Large intestine (tissue), 12 donors: ENCODE data around the gene GABPB2. TPM values are rescaled to one million over a fixed set of nuclear protein-coding genes. Genes with fewer than 3 reads are reported as not detected.

ENCODE experiments used
- DNase-seq, 2 donors: peaks; one replicate each; pipeline versions ENCODE4 v3.0.0 to v3.0.0-alpha.2; 2013
- H3K27ac ChIP-seq: one replicate; pipeline ENCODE4 v1.5.1; 2013; ENCODE audit warnings: low read length
- H3K27me3 ChIP-seq: 2 replicates; pipeline ENCODE4 v1.6.1; 2013; ENCODE audit warnings: low read length; ENCODE audit not compliant: control insufficient read depth, insufficient read depth
- H3K36me3 ChIP-seq: 2 replicates; pipeline ENCODE4 v1.6.1; 2013; ENCODE audit warnings: low read length; ENCODE audit not compliant: control insufficient read depth, insufficient read depth
- H3K4me1 ChIP-seq: one replicate; pipeline ENCODE4 v1.6.1; 2013; ENCODE audit warnings: low read length; ENCODE audit not compliant: control insufficient read depth, insufficient read depth
- H3K4me3 ChIP-seq: one replicate; pipeline ENCODE4 v1.5.1; 2013; ENCODE audit warnings: low read length
- H3K9me3 ChIP-seq: one replicate; pipeline ENCODE4 v1.6.1; 2013; ENCODE audit warnings: mild to moderate bottlenecking, low read depth, low read length, moderate library complexity; ENCODE audit not compliant: control insufficient read depth
- WGBS: methylation state at CpG from one replicate; pipeline ENCODE4 v1.1.5; 2013; ENCODE audit warnings: low lambda C conversion rate; ENCODE audit not compliant: insufficient coverage; 5-methylcytosine and 5-hydroxymethylcytosine counted together
- long read RNA-seq, 11 donors: transcript quantifications; one replicate each; lab custom pipeline, GENCODE V29; 2026
- polyA plus RNA-seq: library from polyadenylated mRNA; unstranded; fragments of 120-200 nt; gene quantifications from one replicate; pipeline ENCODE4 v1.2.1, GENCODE V29; 2013

Gene GABPB2
- polyA plus RNA-seq, result 11.6 TPM
- long read RNA-seq, donor 1, result 0 reads
- long read RNA-seq, donor 2, full-length matches to known transcripts, result 1 of 1 reads
- long read RNA-seq, donor 2, partial matches to known transcripts, result 0 of 1 reads
- long read RNA-seq, donor 2, other reads (novel, unspliced or antisense), result 0 of 1 reads
- long read RNA-seq, donor 3, result 0 reads
- long read RNA-seq, donor 4, result 0 reads
- long read RNA-seq, donor 5, partial matches to known transcripts, result 11 of 11 reads
- long read RNA-seq, donor 5, other reads (novel, unspliced or antisense), result 0 of 11 reads
- long read RNA-seq, donor 6, full-length matches to known transcripts, result 1 of 1 reads
- long read RNA-seq, donor 6, partial matches to known transcripts, result 0 of 1 reads
- long read RNA-seq, donor 6, other reads (novel, unspliced or antisense), result 0 of 1 reads
- long read RNA-seq, donor 7, result 0 reads
- long read RNA-seq, donor 8, result 0 reads
- long read RNA-seq, donor 9, result 0 reads
- long read RNA-seq, donor 10, partial matches to known transcripts, result 0 of 1 reads
- long read RNA-seq, donor 10, other reads (novel, unspliced or antisense), result 0 of 1 reads
- long read RNA-seq, donor 11, result 0 reads

- Histone ChIP-seq H3K27me3 (no peaks in the 10 kb centered on the region), H3K4me3 (peak within 1 kb of the TSS; percentile 77), H3K36me3 (peaks cover 7% of the 10 kb centered on the region), H3K4me1 (peaks cover 4% of the 10 kb centered on the region), H3K9me3 (no peaks in the 10 kb centered on the region), H3K27ac (peak within 1 kb of the TSS; percentile 94)
- no CpG with 5 or more reads among the region's 50 CpGs for WGBS
- DNase-seq, result peak; percentile 88 to 97
Observed at GRCh38 chr1:151070474-151071276, at the start of gene GABPB2. TSS of gene GABPB2 (plus strand) at chr1:151070761. CDS start at chr1:151088190, 17,429 bp downstream.

- Histone ChIP-seq H3K27ac (no peak overlapping the region), H3K4me1 (no peaks in the 10 kb centered on the region), H3K9me3 (no peaks in the 10 kb centered on the region), H3K4me3 (no peak overlapping the region), H3K36me3 (peaks cover 45% of the 10 kb centered on the region), H3K27me3 (no peaks in the 10 kb centered on the region)
- 100% methylated on average over 1 of the region's 6 CpGs for WGBS
- peak; percentile 41 to 43 for DNase-seq
Observed at GRCh38 chr1:151024540-151025146, 45.9 kb upstream of the GABPB2 start.

DNA sequence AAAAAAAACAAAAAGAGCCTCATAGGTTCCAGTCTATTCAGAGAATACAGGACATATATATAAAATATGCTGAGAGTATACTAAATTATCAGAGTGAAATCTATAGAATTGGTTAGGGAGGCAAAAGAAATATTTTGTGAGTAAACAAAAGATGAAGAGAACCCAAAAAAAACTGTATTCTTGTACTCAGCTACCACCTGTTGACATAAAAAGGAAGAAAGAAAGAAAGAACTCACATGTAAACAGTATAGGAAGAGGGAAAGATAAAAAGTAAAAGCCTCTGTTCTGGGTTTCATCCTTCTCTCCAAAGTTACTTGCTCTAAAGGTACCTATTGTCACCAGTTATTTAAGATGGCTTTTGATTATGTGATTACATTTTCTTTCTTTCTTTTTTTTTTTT, 44.1 kb upstream of the GABPB2 start:
- Histone ChIP-seq H3K27me3 (no peaks in the 10 kb centered on the region), H3K36me3 (peaks cover 53% of the 10 kb centered on the region), H3K9me3 (no peaks in the 10 kb centered on the region), H3K4me3 (no peak overlapping the region), H3K4me1 (no peaks in the 10 kb centered on the region), H3K27ac (no peak overlapping the region)
- DNase-seq, result no peak

DNA sequence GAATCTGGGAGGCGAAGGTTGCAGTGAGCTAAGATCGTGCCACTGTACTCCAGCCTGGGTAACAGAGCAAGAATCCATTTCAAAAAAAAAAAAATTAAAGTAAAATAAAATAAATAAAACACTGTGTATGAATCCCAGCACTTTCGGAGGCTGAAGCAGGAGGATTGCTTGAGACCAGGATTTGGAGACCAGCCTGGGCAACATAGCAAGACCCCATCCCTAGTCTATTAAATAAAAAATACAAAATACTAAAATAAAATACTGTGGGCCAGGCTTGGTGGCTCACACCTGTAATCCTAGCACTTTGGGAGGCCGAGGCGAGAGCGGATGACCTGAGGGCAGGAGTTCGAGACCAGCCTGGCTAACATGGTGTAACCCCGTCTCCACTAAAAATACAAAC, 38.4 kb upstream of the GABPB2 start:
- no peaks in the 10 kb centered on the region for H3K9me3 ChIP-seq
- DNase-seq, result no peak
- WGBS, result 100% methylated on average over 3 of the region's 8 CpGs
- peaks cover 58% of the 10 kb centered on the region for H3K36me3 ChIP-seq
- no peaks in the 10 kb centered on the region for H3K4me1 ChIP-seq
- H3K27me3 ChIP-seq, result no peaks in the 10 kb centered on the region
- no peak overlapping the region for H3K27ac ChIP-seq
- no peak overlapping the region for H3K4me3 ChIP-seq

- DNase-seq, result no peak
- Histone ChIP-seq H3K4me1 (no peaks in the 10 kb centered on the region), H3K4me3 (no peak overlapping the region), H3K27me3 (no peaks in the 10 kb centered on the region), H3K9me3 (no peaks in the 10 kb centered on the region), H3K36me3 (peaks cover 33% of the 10 kb centered on the region), H3K27ac (no peak overlapping the region)
- no CpG with 5 or more reads among the region's 3 CpGs for WGBS
Observed at GRCh38 chr1:151035167-151035566, 35.4 kb upstream of the GABPB2 start.

GRCh38 chr1:151036356-151036755, 34.2 kb upstream of the GABPB2 start, which contains the start of gene BNIPL:
TSS of gene BNIPL (plus strand) at chr1:151036586. CDS start at chr1:151036726, 140 bp downstream.
- Histone ChIP-seq H3K4me3 (no peak within 1 kb of the TSS), H3K27me3 (no peaks in the 10 kb centered on the region), H3K36me3 (peaks cover 26% of the 10 kb centered on the region), H3K4me1 (no peaks in the 10 kb centered on the region), H3K9me3 (no peaks in the 10 kb centered on the region), H3K27ac (no peak within 1 kb of the TSS)
- DNase-seq, result no peak
- no CpG with 5 or more reads among the region's 2 CpGs for WGBS

GRCh38 chr1:151037032-151037431, 33.5 kb upstream of the GABPB2 start:
- H3K27ac ChIP-seq, result no peak overlapping the region
- H3K4me1 ChIP-seq, result no peaks in the 10 kb centered on the region
- no peak overlapping the region for H3K4me3 ChIP-seq
- WGBS, result no CpG with 5 or more reads among the region's 6 CpGs
- no peaks in the 10 kb centered on the region for H3K9me3 ChIP-seq
- DNase-seq, result no peak
- H3K27me3 ChIP-seq, result no peaks in the 10 kb centered on the region
- H3K36me3 ChIP-seq, result peaks cover 21% of the 10 kb centered on the region

GRCh38 chr1:151039521-151039920, 31.0 kb upstream of the GABPB2 start:
- H3K4me3 ChIP-seq, result no peak overlapping the region
- no peaks in the 10 kb centered on the region for H3K27me3 ChIP-seq
- no peak overlapping the region for H3K27ac ChIP-seq
- H3K4me1 ChIP-seq, result no peaks in the 10 kb centered on the region
- H3K36me3 ChIP-seq, result peaks cover 7% of the 10 kb centered on the region
- no peak for DNase-seq
- no CpG with 5 or more reads among the region's 3 CpGs for WGBS
- no peaks in the 10 kb centered on the region for H3K9me3 ChIP-seq

GRCh38 chr1:151043163-151043562, 27.4 kb upstream of the GABPB2 start:
- DNase-seq, result no peak
- Histone ChIP-seq H3K27ac (no peak overlapping the region), H3K4me1 (peaks cover 3% of the 10 kb centered on the region), H3K27me3 (no peaks in the 10 kb centered on the region), H3K4me3 (no peak overlapping the region), H3K36me3 (no peaks in the 10 kb centered on the region), H3K9me3 (no peaks in the 10 kb centered on the region)
- no CpG with 5 or more reads among the region's 1 CpG for WGBS

GRCh38 chr1:151047591-151047924, 23.0 kb upstream of the GABPB2 start, which contains the start of gene C1orf56:
TSS of gene C1orf56 (plus strand) at chr1:151047751. CDS start at chr1:151047848, 97 bp downstream.
- Histone ChIP-seq H3K9me3 (no peaks in the 10 kb centered on the region), H3K27me3 (no peaks in the 10 kb centered on the region), H3K27ac (peak within 1 kb of the TSS; percentile 79), H3K36me3 (peaks cover 12% of the 10 kb centered on the region), H3K4me1 (peaks cover 8% of the 10 kb centered on the region), H3K4me3 (peak within 1 kb of the TSS; percentile 98)
- no CpG with 5 or more reads among the region's 29 CpGs for WGBS
- DNase-seq, result peak; percentile 68 to 82
